K562 (cell line): Measurements from ENCODE around the gene CEL. TPM values are rescaled to one million over a fixed set of nuclear protein-coding genes. Genes with fewer than 3 reads are reported as not detected.
A peak's percentile ranks its signal among the peaks of the same experiment; 100 is the strongest.

Experiments used
- ARID2 ChIP-seq: fragments of 450-650 bp; IDR thresholded peaks from 2 replicates; pipeline ENCODE4 v1.6.1; 2017; ENCODE audit warnings: antibody characterized with exemption, mild to moderate bottlenecking
- CXXC5 ChIP-seq: fragments of 250-450 bp; sonication (Bioruptor Pico); IDR thresholded peaks from 2 replicates; pipeline ENCODE4 v1.8.0; 2022; ENCODE audit warnings: inconsistent platforms, mild to moderate bottlenecking, moderate library complexity
- HLTF ChIP-seq: fragments of 450-650 bp; IDR thresholded peaks from 2 replicates; pipeline ENCODE4 v1.6.1; 2016
- MBD2 ChIP-seq: sonication (generic); IDR thresholded peaks from 2 replicates; pipeline ENCODE4 v1.6.1; 2016; ENCODE audit warnings: low read depth, borderline replicate concordance
- NCOA4 ChIP-seq: fragments of 450-650 bp; IDR thresholded peaks from 2 replicates; pipeline ENCODE4 v1.6.1; 2018; ENCODE audit warnings: mild to moderate bottlenecking; ENCODE audit not compliant: partially characterized antibody
- NFIX ChIP-seq: fragments of 250-450 bp; sonication (Bioruptor Pico); IDR thresholded peaks from 2 replicates; pipeline ENCODE4 v1.4.0; 2020; ENCODE audit warnings: low read depth, mild to moderate bottlenecking, moderate library complexity
- POLR2A ChIP-seq: fragments of 450-650 bp; conservative IDR thresholded peaks from 2 replicates; pipeline ENCODE4 v1.6.1; 2016
- ZFP1 ChIP-seq: fragments of 450-650 bp; formaldehyde crosslinking; IDR thresholded peaks from 2 replicates; pipeline ENCODE4 v1.4.0; 2020; ENCODE audit warnings: mild to moderate bottlenecking, mixed read lengths
- polyA plus RNA-seq, 8 experiments: library from polyadenylated mRNA; depleted of rRNA in 4 of 8; stranded (reverse) in 5 of 8; unstranded in 3 of 8; fragments of >200 nt; fragmentation: Nextera tagmentation in 2 of 8; fragmentation: Illumina TruSeq in 1 of 8; extraction: Ambion mirVana in 2 of 8; extraction: Trizol in 1 of 8; gene quantifications; 2 replicates each; pipeline versions ENCODE4 v1.2.1 to v1.2.3, GENCODE V29; 2011 to 2014; ENCODE audit warnings: inconsistent platforms in 1 of 8, missing spikeins in 1 of 8
- total RNA-seq, 7 experiments: library from RNA; depleted of rRNA in 6 of 7; stranded (reverse); fragments of >200 nt in 6 of 7; fragmentation: Illumina TruSeq in 2 of 7; extraction: Trizol in 2 of 7; gene quantifications; 2 replicates each; pipeline versions ENCODE4 v1.2.1 to v1.2.3, GENCODE V29; 2011 to 2021; ENCODE audit warnings: low replicate concordance in 1 of 7
- TF ChIP-seq, protein P1 (sequence below), 3 experiments: fragments of 200-800 bp in 1 of 3; fragments of 250-450 bp in 1 of 3; fragments of 450-650 bp in 1 of 3; sonication (Bioruptor Pico) in 1 of 3; sonication (Bioruptor generic) in 1 of 3; formaldehyde crosslinking in 1 of 3; IDR thresholded peaks; 2 replicates each; pipeline versions ENCODE4 v1.6.1 to v1.8.0; 2016 to 2022; ENCODE audit warnings: mild to moderate bottlenecking in 2 of 3, missing genetic modification characterization in 2 of 3, missing compliant biosample characterization in 1 of 3, moderate library complexity in 1 of 3
- TF ChIP-seq, protein P2 (sequence below): fragments of 450-650 bp; formaldehyde crosslinking; IDR thresholded peaks from 2 replicates; pipeline ENCODE4 v1.4.0; 2020; ENCODE audit warnings: mild to moderate bottlenecking, moderate library complexity
- TF ChIP-seq, protein P3 (sequence below): sonication (generic); formaldehyde crosslinking; IDR thresholded peaks from 2 replicates; pipeline ENCODE4 v1.8.0; 2022; ENCODE audit warnings: mild to moderate bottlenecking, missing genetic modification reagents
- TF ChIP-seq, protein P4 (sequence below): sonication (generic); formaldehyde crosslinking; IDR thresholded peaks from 2 replicates; pipeline ENCODE4 v1.4.0; 2020; ENCODE audit warnings: mild to moderate bottlenecking, missing genetic modification reagents
- TF ChIP-seq, protein P5 (sequence below): fragments of 450-650 bp; IDR thresholded peaks from 2 replicates; pipeline ENCODE4 v1.6.1; 2018; ENCODE audit warnings: mild to moderate bottlenecking, low read depth; ENCODE audit not compliant: partially characterized antibody
- TF ChIP-seq, protein P6 (sequence below), 2 experiments: fragments of 450-650 bp in 1 of 2; sonication (generic) in 1 of 2; formaldehyde crosslinking; conservative IDR thresholded peaks; 2 replicates each; pipeline versions ENCODE4 v1.4.0 to v1.8.1; 2020 to 2022; ENCODE audit warnings: mild to moderate bottlenecking in 1 of 2, missing genetic modification reagents in 1 of 2

CEL gene
- total and polyA plus RNA-seq, 9 of the 15 experiments (the other 6 are each of a cell fraction or from before 2014, with no cell fraction given) = 0.09 to 3.0 (median 0.51) TPM; not detected in 2

DNA sequence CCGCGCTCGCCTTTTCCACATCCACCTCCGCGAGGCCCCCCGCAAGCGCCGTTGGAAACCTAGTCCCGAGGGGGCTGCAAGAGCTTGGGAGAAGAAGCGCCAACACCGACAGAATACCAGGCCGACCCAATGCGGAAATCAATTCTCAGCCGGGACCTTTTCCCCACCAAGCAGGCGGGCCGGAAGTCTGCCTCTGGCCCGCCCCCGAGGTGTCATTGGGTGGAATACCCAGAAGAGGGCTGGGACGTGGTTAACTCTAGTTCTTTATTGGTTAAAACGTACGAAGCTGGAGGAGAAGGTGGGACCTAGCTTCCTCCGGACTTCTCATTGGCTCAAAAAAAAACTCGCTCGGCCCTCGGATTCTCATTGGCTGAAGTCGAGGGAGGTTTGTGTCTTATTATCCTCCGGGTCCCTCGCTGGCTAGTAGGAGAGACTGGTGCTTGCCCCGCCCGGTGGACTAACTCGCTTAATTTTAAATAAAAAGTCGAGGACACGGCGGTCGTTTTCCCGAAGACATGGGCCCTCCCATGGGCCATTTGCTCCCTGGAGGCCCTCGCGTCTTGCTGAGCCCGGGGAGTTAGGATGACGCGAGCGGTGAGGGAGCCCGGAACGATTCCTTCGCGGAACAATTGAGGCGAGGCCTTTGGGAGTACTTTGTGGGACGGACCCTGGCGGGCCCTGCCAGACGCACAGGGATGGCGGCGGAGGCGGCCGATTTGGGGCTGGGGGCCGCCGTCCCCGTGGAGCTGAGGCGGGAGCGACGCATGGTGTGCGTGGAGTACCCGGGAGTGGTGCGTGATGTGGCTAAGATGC is 31.3 kb upstream of the CEL start, which contains the start of gene GTF3C5 (continued):
- TF ChIP-seq, protein P1, sequence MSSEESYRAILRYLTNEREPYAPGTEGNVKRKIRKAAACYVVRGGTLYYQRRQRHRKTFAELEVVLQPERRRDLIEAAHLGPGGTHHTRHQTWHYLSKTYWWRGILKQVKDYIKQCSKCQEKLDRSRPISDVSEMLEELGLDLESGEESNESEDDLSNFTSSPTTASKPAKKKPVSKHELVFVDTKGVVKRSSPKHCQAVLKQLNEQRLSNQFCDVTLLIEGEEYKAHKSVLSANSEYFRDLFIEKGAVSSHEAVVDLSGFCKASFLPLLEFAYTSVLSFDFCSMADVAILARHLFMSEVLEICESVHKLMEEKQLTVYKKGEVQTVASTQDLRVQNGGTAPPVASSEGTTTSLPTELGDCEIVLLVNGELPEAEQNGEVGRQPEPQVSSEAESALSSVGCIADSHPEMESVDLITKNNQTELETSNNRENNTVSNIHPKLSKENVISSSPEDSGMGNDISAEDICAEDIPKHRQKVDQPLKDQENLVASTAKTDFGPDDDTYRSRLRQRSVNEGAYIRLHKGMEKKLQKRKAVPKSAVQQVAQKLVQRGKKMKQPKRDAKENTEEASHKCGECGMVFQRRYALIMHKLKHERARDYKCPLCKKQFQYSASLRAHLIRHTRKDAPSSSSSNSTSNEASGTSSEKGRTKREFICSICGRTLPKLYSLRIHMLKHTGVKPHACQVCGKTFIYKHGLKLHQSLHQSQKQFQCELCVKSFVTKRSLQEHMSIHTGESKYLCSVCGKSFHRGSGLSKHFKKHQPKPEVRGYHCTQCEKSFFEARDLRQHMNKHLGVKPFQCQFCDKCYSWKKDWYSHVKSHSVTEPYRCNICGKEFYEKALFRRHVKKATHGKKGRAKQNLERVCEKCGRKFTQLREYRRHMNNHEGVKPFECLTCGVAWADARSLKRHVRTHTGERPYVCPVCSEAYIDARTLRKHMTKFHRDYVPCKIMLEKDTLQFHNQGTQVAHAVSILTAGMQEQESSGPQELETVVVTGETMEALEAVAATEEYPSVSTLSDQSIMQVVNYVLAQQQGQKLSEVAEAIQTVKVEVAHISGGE (CRISPR knock-in tag; IDR thresholded peaks at IDR 0.05) = peak; percentile 97 to 99 (median 99)
- TF ChIP-seq NCOA4 = no peak
- no peak for TF ChIP-seq NFIX (CRISPR knock-in tag)
- TF ChIP-seq, protein P2, sequence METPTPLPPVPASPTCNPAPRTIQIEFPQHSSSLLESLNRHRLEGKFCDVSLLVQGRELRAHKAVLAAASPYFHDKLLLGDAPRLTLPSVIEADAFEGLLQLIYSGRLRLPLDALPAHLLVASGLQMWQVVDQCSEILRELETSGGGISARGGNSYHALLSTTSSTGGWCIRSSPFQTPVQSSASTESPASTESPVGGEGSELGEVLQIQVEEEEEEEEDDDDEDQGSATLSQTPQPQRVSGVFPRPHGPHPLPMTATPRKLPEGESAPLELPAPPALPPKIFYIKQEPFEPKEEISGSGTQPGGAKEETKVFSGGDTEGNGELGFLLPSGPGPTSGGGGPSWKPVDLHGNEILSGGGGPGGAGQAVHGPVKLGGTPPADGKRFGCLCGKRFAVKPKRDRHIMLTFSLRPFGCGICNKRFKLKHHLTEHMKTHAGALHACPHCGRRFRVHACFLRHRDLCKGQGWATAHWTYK (CRISPR knock-in tag) = 0 out of 2 replicates have a peak, but pooled peaks have one; percentile 54
- TF ChIP-seq ARID2 = no peak
- TF ChIP-seq, protein P3, sequence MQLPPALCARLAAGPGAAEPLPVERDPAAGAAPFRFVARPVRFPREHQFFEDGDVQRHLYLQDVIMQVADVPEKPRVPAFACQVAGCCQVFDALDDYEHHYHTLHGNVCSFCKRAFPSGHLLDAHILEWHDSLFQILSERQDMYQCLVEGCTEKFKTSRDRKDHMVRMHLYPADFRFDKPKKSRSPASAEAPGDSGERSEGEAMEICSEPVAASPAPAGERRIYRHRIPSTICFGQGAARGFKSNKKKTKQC (CRISPR knock-in tag) = peak; percentile 83
- peak; percentile 9; the same call in 1 of the 2 replicates for TF ChIP-seq ZFP1 (CRISPR knock-in tag)
- TF ChIP-seq, protein P4, sequence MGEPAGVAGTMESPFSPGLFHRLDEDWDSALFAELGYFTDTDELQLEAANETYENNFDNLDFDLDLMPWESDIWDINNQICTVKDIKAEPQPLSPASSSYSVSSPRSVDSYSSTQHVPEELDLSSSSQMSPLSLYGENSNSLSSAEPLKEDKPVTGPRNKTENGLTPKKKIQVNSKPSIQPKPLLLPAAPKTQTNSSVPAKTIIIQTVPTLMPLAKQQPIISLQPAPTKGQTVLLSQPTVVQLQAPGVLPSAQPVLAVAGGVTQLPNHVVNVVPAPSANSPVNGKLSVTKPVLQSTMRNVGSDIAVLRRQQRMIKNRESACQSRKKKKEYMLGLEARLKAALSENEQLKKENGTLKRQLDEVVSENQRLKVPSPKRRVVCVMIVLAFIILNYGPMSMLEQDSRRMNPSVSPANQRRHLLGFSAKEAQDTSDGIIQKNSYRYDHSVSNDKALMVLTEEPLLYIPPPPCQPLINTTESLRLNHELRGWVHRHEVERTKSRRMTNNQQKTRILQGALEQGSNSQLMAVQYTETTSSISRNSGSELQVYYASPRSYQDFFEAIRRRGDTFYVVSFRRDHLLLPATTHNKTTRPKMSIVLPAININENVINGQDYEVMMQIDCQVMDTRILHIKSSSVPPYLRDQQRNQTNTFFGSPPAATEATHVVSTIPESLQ (CRISPR knock-in tag) = peak; percentile 88; the same call in 1 of the 2 replicates
- TF ChIP-seq, protein P5, sequence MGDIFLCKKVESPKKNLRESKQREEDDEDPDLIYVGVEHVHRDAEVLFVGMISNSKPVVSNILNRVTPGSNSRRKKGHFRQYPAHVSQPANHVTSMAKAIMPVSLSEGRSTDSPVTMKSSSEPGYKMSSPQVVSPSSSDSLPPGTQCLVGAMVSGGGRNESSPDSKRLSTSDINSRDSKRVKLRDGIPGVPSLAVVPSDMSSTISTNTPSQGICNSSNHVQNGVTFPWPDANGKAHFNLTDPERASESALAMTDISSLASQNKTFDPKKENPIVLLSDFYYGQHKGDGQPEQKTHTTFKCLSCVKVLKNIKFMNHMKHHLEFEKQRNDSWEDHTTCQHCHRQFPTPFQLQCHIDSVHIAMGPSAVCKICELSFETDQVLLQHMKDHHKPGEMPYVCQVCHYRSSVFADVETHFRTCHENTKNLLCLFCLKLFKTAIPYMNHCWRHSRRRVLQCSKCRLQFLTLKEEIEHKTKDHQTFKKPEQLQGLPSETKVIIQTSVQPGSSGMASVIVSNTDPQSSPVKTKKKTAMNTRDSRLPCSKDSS = no peak
- TF ChIP-seq, protein P6, sequence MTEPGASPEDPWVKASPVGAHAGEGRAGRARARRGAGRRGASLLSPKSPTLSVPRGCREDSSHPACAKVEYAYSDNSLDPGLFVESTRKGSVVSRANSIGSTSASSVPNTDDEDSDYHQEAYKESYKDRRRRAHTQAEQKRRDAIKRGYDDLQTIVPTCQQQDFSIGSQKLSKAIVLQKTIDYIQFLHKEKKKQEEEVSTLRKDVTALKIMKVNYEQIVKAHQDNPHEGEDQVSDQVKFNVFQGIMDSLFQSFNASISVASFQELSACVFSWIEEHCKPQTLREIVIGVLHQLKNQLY (CRISPR knock-in tag; conservative IDR thresholded peaks at IDR 0.05) = no peak
- TF ChIP-seq MBD2 = peak; percentile 84
- TF ChIP-seq CXXC5 = peak; percentile 83
- TF ChIP-seq HLTF = peak; percentile 84
- peak; percentile 81 for TF ChIP-seq POLR2A
